ENCODE data around the gene LRRK1. TPM values are rescaled to one million over a fixed set of nuclear protein-coding genes. Genes with fewer than 3 reads are reported as not detected.
A peak's percentile ranks its signal among the peaks of the same experiment; 100 is the strongest.

The LRRK1 gene
- total RNA-seq, 1 experiment from 2014 or later = 7.6 TPM

- POLR2A ChIA-PET = interaction anchor here (0.6 kb wide), 1 partner anchor 190 kb away, joined by 6 read pairs; no protein-coding TSS in a partner anchor
- H3K4me3 Mint-ChIP-seq = no peak overlapping the region
- ATAC-seq (no peak), DNase-seq (ENCODE audit: low spot score) (no peak)
- peaks cover 4% of the 10 kb centered on the region for H3K27me3 Mint-ChIP-seq (ENCODE audit: low read depth)
- H3K4me1 Mint-ChIP-seq = peaks cover 71% of the 10 kb centered on the region
- peaks cover 14% of the 10 kb centered on the region for H3K9me3 Mint-ChIP-seq
- 0 out of 2 replicates have a peak, but pooled peaks have one; percentile 16 for TF ChIP-seq ZNF423 (CRISPR knock-in tag; IDR thresholded peaks at IDR 0.05)
- no peak for TF ChIP-seq SMAD4 (CRISPR knock-in tag; IDR thresholded peaks at IDR 0.05)
- peak overlapping the region; percentile 59 for H3K27ac Mint-ChIP-seq
- CTCF ChIA-PET = interaction anchor here (0.8 to 3.4 kb wide), 5 partner anchors 44 to 207 kb away, joined by 3 to 9 read pairs (median 3); partner anchors contain the start of gene CHSY1
- H3K36me3 Mint-ChIP-seq = peaks cover 19% of the 10 kb centered on the region
These were observed 144.1 kb downstream of the LRRK1 start for GRCh38 chr15:101063212-101063611.

GRCh38 chr15:101063891-101064794 is 145.0 kb downstream of the LRRK1 start:
- Mint-ChIP-seq H3K4me1 (peaks cover 79% of the 10 kb centered on the region), H3K9me3 (peaks cover 10% of the 10 kb centered on the region), H3K36me3 (peaks cover 11% of the 10 kb centered on the region), H3K27ac (peak overlapping the region; percentile 68; the same call in 1 of the 2 replicates), H3K4me3 (no peak overlapping the region), H3K27me3 (ENCODE audit: low read depth) (peaks cover 4% of the 10 kb centered on the region)
- ATAC-seq (no peak), DNase-seq (ENCODE audit: low spot score) (no peak)
- TF ChIP-seq ARID4B (CRISPR knock-in tag; IDR thresholded peaks at IDR 0.05; ENCODE audit: borderline replicate concordance) = no peak
- no peak for TF ChIP-seq ZNF532 (CRISPR knock-in tag; IDR thresholded peaks at IDR 0.05; ENCODE audit: borderline replicate concordance)
- TF ChIP-seq ZNF512 (CRISPR knock-in tag; IDR thresholded peaks at IDR 0.05; ENCODE audit: borderline replicate concordance) = no peak
- TF ChIP-seq RORB (CRISPR knock-in tag; IDR thresholded peaks at IDR 0.05) = no peak
- no peak for TF ChIP-seq IRF2 (CRISPR knock-in tag; IDR thresholded peaks at IDR 0.05; ENCODE audit: borderline replicate concordance, low read depth)
- TF ChIP-seq FOXJ3 (CRISPR knock-in tag; IDR thresholded peaks at IDR 0.05; ENCODE audit: borderline replicate concordance) = no peak
- no peak for TF ChIP-seq MYBL2 (CRISPR knock-in tag; IDR thresholded peaks at IDR 0.05)
- TF ChIP-seq TCF7 (CRISPR knock-in tag; IDR thresholded peaks at IDR 0.05; ENCODE audit: low read depth) = no peak
- no peak for TF ChIP-seq SOX15 (CRISPR knock-in tag; IDR thresholded peaks at IDR 0.05)
- ChIA-PET CTCF (interaction anchor here (0.8 to 3.4 kb wide), 5 partner anchors 26 to 206 kb away, joined by 3 to 9 read pairs (median 3); no protein-coding TSS in a partner anchor), POLR2A (interaction anchor here (0.6 kb wide), 1 partner anchor 189 kb away, joined by 6 read pairs; no protein-coding TSS in a partner anchor)

Measured in WTC11 (cell line).